Measurements from ENCODE around the gene SRRM2. TPM values are rescaled to one million over a fixed set of nuclear protein-coding genes. Genes with fewer than 3 reads are reported as not detected.

The SRRM2 gene
- total and polyA plus RNA-seq, 2 experiments from 2014 or later = 321 to 592 TPM

GRCh38 chr16:2777903-2778629 lies 25.6 kb downstream of the SRRM2 start:
- Histone ChIP-seq H3K9me3 (ENCODE audit: low read depth) (no peaks in the 10 kb centered on the region), H3K27ac (peak overlapping the region; percentile 100), H3K4me1 (ENCODE audit: low read depth) (peaks cover 3% of the 10 kb centered on the region), H3K36me3 (peaks cover 16% of the 10 kb centered on the region), H3K4me3 (peak overlapping the region; percentile 74), H3K27me3 (no peaks in the 10 kb centered on the region)
- DNase-seq (ENCODE audit: low read depth in 1 of 2, low spot score in 1 of 2) = peak; percentile 22 to 42
- TF ChIP-seq CTCF (IDR thresholded peaks at IDR 0.05; ENCODE audit: low read depth, low read length) = no peak

- no peak for TF ChIP-seq CTCF (IDR thresholded peaks at IDR 0.05; ENCODE audit: low read depth, low read length)
- H3K4me3 ChIP-seq = peak overlapping the region; percentile 74
- peak overlapping the region; percentile 100 for H3K27ac ChIP-seq
- DNase-seq (ENCODE audit: low read depth in 1 of 2, low spot score in 1 of 2) = no peak
- peaks cover 11% of the 10 kb centered on the region for H3K36me3 ChIP-seq
- H3K9me3 ChIP-seq (ENCODE audit: low read depth) = no peaks in the 10 kb centered on the region
- no peaks in the 10 kb centered on the region for H3K27me3 ChIP-seq
- peaks cover 3% of the 10 kb centered on the region for H3K4me1 ChIP-seq (ENCODE audit: low read depth)
Observed at GRCh38 chr16:2778630-2778958, 26.2 kb downstream of the SRRM2 start.

GRCh38 chr16:2779151-2779920 lies 26.9 kb downstream of the SRRM2 start:
- Histone ChIP-seq H3K27me3 (peaks cover under 1% of the 10 kb centered on the region), H3K27ac (peak overlapping the region; percentile 100)
- no peak for DNase-seq (ENCODE audit: low read depth in 1 of 2, low spot score in 1 of 2)

GRCh38 chr16:2779978-2780898 lies 27.8 kb downstream of the SRRM2 start:
- Histone ChIP-seq H3K4me1 (ENCODE audit: low read depth) (peaks cover 3% of the 10 kb centered on the region), H3K4me3 (no peak overlapping the region), H3K27ac (no peak overlapping the region), H3K36me3 (peaks cover under 1% of the 10 kb centered on the region), H3K27me3 (peaks cover 9% of the 10 kb centered on the region), H3K9me3 (ENCODE audit: low read depth) (no peaks in the 10 kb centered on the region)
- DNase-seq (ENCODE audit: low read depth in 1 of 2, low spot score in 1 of 2) = no peak
- TF ChIP-seq CTCF (IDR thresholded peaks at IDR 0.05; ENCODE audit: low read depth, low read length) = no peak

More at GRCh38 chr16:2779151-2779920, 26.9 kb downstream of the SRRM2 start:
- H3K9me3 ChIP-seq (ENCODE audit: low read depth) = no peaks in the 10 kb centered on the region
- peaks cover 10% of the 10 kb centered on the region for H3K36me3 ChIP-seq
- no peak overlapping the region for H3K4me3 ChIP-seq
- H3K4me1 ChIP-seq (ENCODE audit: low read depth) = peaks cover 3% of the 10 kb centered on the region
- TF ChIP-seq CTCF (IDR thresholded peaks at IDR 0.05; ENCODE audit: low read depth, low read length) = no peak

GRCh38 chr16:2782583-2783351 lies 30.3 kb downstream of the SRRM2 start:
- Histone ChIP-seq H3K4me1 (ENCODE audit: low read depth) (peaks cover 3% of the 10 kb centered on the region), H3K36me3 (no peaks in the 10 kb centered on the region), H3K9me3 (ENCODE audit: low read depth) (no peaks in the 10 kb centered on the region), H3K4me3 (no peak overlapping the region), H3K27me3 (peaks cover 23% of the 10 kb centered on the region), H3K27ac (no peak overlapping the region)
- no peak for TF ChIP-seq CTCF (IDR thresholded peaks at IDR 0.05; ENCODE audit: low read depth, low read length)
- no peak for DNase-seq (ENCODE audit: low read depth in 1 of 2, low spot score in 1 of 2)
